H9 (cell line): ENCODE results near the gene HTD2. TPM values are rescaled to one million over a fixed set of nuclear protein-coding genes. Genes with fewer than 3 reads are reported as not detected.

Source experiments
- DNase-seq: peaks from one replicate; pipeline ENCODE4 v3.0.0-alpha.2; 2017
- H2AFZ ChIP-seq: one replicate; pipeline ENCODE4 v1.6.1; 2013; ENCODE audit warnings: mild to moderate bottlenecking, low read length, control low read depth, moderate library complexity
- H2AK5ac ChIP-seq: 2 replicates; pipeline ENCODE4 v1.6.1; 2013; ENCODE audit warnings: low read length, control low read depth, mixed read lengths; ENCODE audit not compliant: insufficient read length
- H2BK120ac ChIP-seq: one replicate; pipeline ENCODE4 v1.6.1; 2013; ENCODE audit warnings: low read depth, mild to moderate bottlenecking, low read length, control low read depth, inconsistent platforms; ENCODE audit not compliant: poor library complexity, severe bottlenecking
- H2BK12ac ChIP-seq: 2 replicates; pipeline ENCODE4 v1.6.1; 2013; ENCODE audit warnings: low read length, control low read depth, mixed read lengths, low read depth; ENCODE audit not compliant: insufficient read length
- H2BK15ac ChIP-seq: 2 replicates; pipeline ENCODE4 v1.6.1; 2013; ENCODE audit warnings: low read depth, low read length, control low read depth
- H2BK20ac ChIP-seq: one replicate; pipeline ENCODE4 v1.6.1; 2013; ENCODE audit warnings: low read depth, mild to moderate bottlenecking, low read length, control low read depth, inconsistent platforms; ENCODE audit not compliant: poor library complexity, severe bottlenecking
- H2BK5ac ChIP-seq: 2 replicates; pipeline ENCODE4 v1.6.1; 2013; ENCODE audit warnings: low read length, control low read depth, mixed read lengths; ENCODE audit not compliant: insufficient read length
- H3K14ac ChIP-seq: 2 replicates; pipeline ENCODE4 v1.6.1; 2013; ENCODE audit warnings: low read length, control low read depth; ENCODE audit not compliant: insufficient read depth
- H3K18ac ChIP-seq: 2 replicates; pipeline ENCODE4 v1.6.1; 2013; ENCODE audit warnings: low read depth, mild to moderate bottlenecking, mixed read lengths, low read length, control low read depth; ENCODE audit not compliant: insufficient read length
- H3K23ac ChIP-seq: 2 replicates; pipeline ENCODE4 v1.6.1; 2013; ENCODE audit warnings: low read length, control low read depth, mixed read lengths, low read depth; ENCODE audit not compliant: insufficient read length
- H3K23me2 ChIP-seq: 2 replicates; pipeline ENCODE4 v1.6.1; 2013; ENCODE audit warnings: low read depth, mild to moderate bottlenecking, mixed read lengths, low read length, control low read depth; ENCODE audit not compliant: insufficient read length, poor library complexity, severe bottlenecking
- H3K27ac ChIP-seq: 2 replicates; pipeline ENCODE4 v1.5.1; 2013; ENCODE audit warnings: low read length, control low read depth, mixed read lengths, low read depth; ENCODE audit not compliant: insufficient read length
- H3K27me3 ChIP-seq: 2 replicates; pipeline ENCODE4 v1.6.1; 2013; ENCODE audit warnings: low read length, control low read depth, inconsistent platforms; ENCODE audit not compliant: insufficient read depth
- H3K4ac ChIP-seq: 2 replicates; pipeline ENCODE4 v1.6.1; 2013; ENCODE audit warnings: low read depth, mild to moderate bottlenecking, control low read depth, inconsistent platforms, low read length, moderate library complexity
- H3K4me1 ChIP-seq: 2 replicates; pipeline ENCODE4 v1.6.1; 2013; ENCODE audit warnings: low read length, control low read depth, inconsistent platforms; ENCODE audit not compliant: insufficient read depth
- H3K4me2 ChIP-seq: 2 replicates; pipeline ENCODE4 v1.6.1; 2013; ENCODE audit warnings: low read length, control low read depth, mixed read lengths; ENCODE audit not compliant: insufficient read length, insufficient read depth
- H3K56ac ChIP-seq: 2 replicates; pipeline ENCODE4 v1.6.1; 2013; ENCODE audit warnings: low read depth, mild to moderate bottlenecking, mixed read lengths, low read length, control low read depth; ENCODE audit not compliant: insufficient read length
- H3K79me1 ChIP-seq: 2 replicates; pipeline ENCODE4 v1.6.1; 2013; ENCODE audit warnings: low read depth, mild to moderate bottlenecking, moderate library complexity, low read length, control low read depth, inconsistent platforms; ENCODE audit not compliant: insufficient read depth, poor library complexity, severe bottlenecking
- H3K79me2 ChIP-seq: 2 replicates; pipeline ENCODE4 v1.6.1; 2013; ENCODE audit warnings: low read length, control low read depth, inconsistent platforms; ENCODE audit not compliant: insufficient read depth
- H3K9ac ChIP-seq: 2 replicates; pipeline ENCODE4 v1.6.1; 2013; ENCODE audit warnings: low read length, control low read depth, mixed read lengths; ENCODE audit not compliant: insufficient read length; ENCODE audit errors: extremely low read depth
- H3K9me3 ChIP-seq: one replicate; pipeline ENCODE4 v1.6.1; 2013; ENCODE audit warnings: low read depth, low read length, inconsistent platforms; ENCODE audit not compliant: control insufficient read depth
- H3T11ph ChIP-seq: one replicate; pipeline ENCODE4 v1.6.1; 2013; ENCODE audit warnings: mild to moderate bottlenecking, low read length, control low read depth, inconsistent platforms
- H4K20me1 ChIP-seq: one replicate; pipeline ENCODE4 v1.6.1; 2013; ENCODE audit not compliant: control insufficient read depth, insufficient read length, insufficient read depth
- H4K5ac ChIP-seq: 2 replicates; pipeline ENCODE4 v1.6.1; 2013; ENCODE audit warnings: low read depth, mild to moderate bottlenecking, mixed read lengths, low read length, control low read depth; ENCODE audit not compliant: insufficient read length
- H4K8ac ChIP-seq: replicated peaks from 2 replicates; pipeline ENCODE4 v1.6.1; 2013; ENCODE audit warnings: low read length, control low read depth, mixed read lengths, low read depth; ENCODE audit not compliant: insufficient read length
- H4K91ac ChIP-seq: 2 replicates; pipeline ENCODE4 v1.6.1; 2013; ENCODE audit warnings: low read depth, mild to moderate bottlenecking, moderate library complexity, mixed read lengths, low read length, control low read depth; ENCODE audit not compliant: insufficient read length
- H3K27ac Mint-ChIP-seq, 3 experiments: 2 replicates in 2 of 3; 3 replicates in 1 of 3; pipeline ENCODE4 v1.8.0; 2020 to 2021; ENCODE audit warnings: mixed read lengths in 3 of 3, mild to moderate bottlenecking in 1 of 3, moderate library complexity in 1 of 3
- H3K27me3 Mint-ChIP-seq: 2 replicates; pipeline ENCODE4 v1.8.0; 2021; ENCODE audit warnings: low read depth, mild to moderate bottlenecking, moderate library complexity, mixed read lengths
- H3K36me3 Mint-ChIP-seq, 3 experiments: 2 replicates in 2 of 3; 3 replicates in 1 of 3; pipeline ENCODE4 v1.8.0; 2020 to 2021; ENCODE audit warnings: low read depth in 3 of 3, mixed read lengths in 3 of 3; ENCODE audit not compliant: insufficient read depth in 1 of 3
- H3K4me1 Mint-ChIP-seq, 2 experiments: 2 replicates each; pipeline ENCODE4 v1.8.0; 2020; ENCODE audit warnings: mixed read lengths in 2 of 2
- H3K4me3 Mint-ChIP-seq, 2 experiments: 2 replicates in 1 of 2; 3 replicates in 1 of 2; pipeline ENCODE4 v1.8.0; 2020 to 2021; ENCODE audit warnings: mild to moderate bottlenecking in 2 of 2, mixed read lengths in 2 of 2, moderate library complexity in 1 of 2
- H3K9me3 Mint-ChIP-seq, 2 experiments: 2 replicates in 1 of 2; 3 replicates in 1 of 2; pipeline ENCODE4 v1.8.0; 2020; ENCODE audit warnings: mild to moderate bottlenecking in 2 of 2, mixed read lengths in 2 of 2, moderate library complexity in 1 of 2
- CTCF ChIP-seq: fragments of 200-600 bp; sonication (generic); conservative IDR thresholded peaks from 3 replicates; pipeline ENCODE4 v1.8.0; 2021; ENCODE audit warnings: antibody characterized with exemption, mild to moderate bottlenecking
- WGBS: extraction: QIAGEN DNeasy Blood & Tissue Kit; methylation state at CpG from one replicate; pipeline ENCODE4 v1.1.7; 2013; ENCODE audit warnings: missing lambda C conversion rate, low lambda C conversion rate, mixed read lengths; ENCODE audit not compliant: insufficient read length; ENCODE audit errors: extremely low coverage; 5-methylcytosine and 5-hydroxymethylcytosine counted together
- total RNA-seq: library from RNA; stranded (reverse); gene quantifications from 2 replicates; pipeline ENCODE4 v1.2.1, GENCODE V29; 2021

HTD2 gene
- total RNA-seq, 1 experiment from 2014 or later, result 13.4 TPM

GRCh38 chr3:58336135-58336882, 30.0 kb downstream of the HTD2 start:
- Histone ChIP-seq H4K8ac (no peak overlapping the region), H2BK120ac (no peak overlapping the region), H3K14ac (no peak overlapping the region), H3K27ac (no peak overlapping the region), H3K4me1 (no peaks in the 10 kb centered on the region; the same call in 1 of the 2 replicates), H3K18ac (no peak overlapping the region), H4K91ac (no peak overlapping the region), H4K5ac (no peak overlapping the region), H2AFZ (no peak overlapping the region), H3K9me3 (no peaks in the 10 kb centered on the region), H2BK20ac (no peak overlapping the region), H2BK12ac (no peak overlapping the region), H3K79me1 (no peaks in the 10 kb centered on the region), H4K20me1 (no peaks in the 10 kb centered on the region), H3K4me2 (no peak overlapping the region), H3T11ph (no peak overlapping the region), H2BK5ac (no peak overlapping the region), H3K4ac (no peak overlapping the region), H3K79me2 (no peaks in the 10 kb centered on the region), H3K23ac (no peak overlapping the region), H3K56ac (no peak overlapping the region), H3K23me2 (peaks cover 4% of the 10 kb centered on the region), H3K9ac (no peak overlapping the region), H3K27me3 (no peaks in the 10 kb centered on the region; the same call in 1 of the 2 replicates), H2BK15ac (no peak overlapping the region), H2AK5ac (no peak overlapping the region)
- no CpG with 5 or more reads among the region's 3 CpGs for WGBS
- H3K36me3 Mint-ChIP-seq, result no peaks in the 10 kb centered on the region
- TF ChIP-seq CTCF, result no peak
- H3K4me3 Mint-ChIP-seq, result no peak overlapping the region
- DNase-seq, result no peak
- H3K9me3 Mint-ChIP-seq, result no peaks in the 10 kb centered on the region
- H3K27me3 Mint-ChIP-seq, result peaks cover 30% of the 10 kb centered on the region
- H3K27ac Mint-ChIP-seq, result no peak overlapping the region
- peaks cover 10 to 23% of the 10 kb centered on the region in 2 experiments for H3K4me1 Mint-ChIP-seq
